ENCODE data around the gene ENTHD1. TPM values are rescaled to one million over a fixed set of nuclear protein-coding genes. Genes with fewer than 3 reads are reported as not detected.

The ENTHD1 gene
- total RNA-seq, 1 donor = not detected

- DNase-seq (ENCODE audit: low read depth in 2 of 3, low spot score in 2 of 3) = no peak
Observed at GRCh38 chr22:39718921-39719475, 174.6 kb downstream of the ENTHD1 start.

DNA sequence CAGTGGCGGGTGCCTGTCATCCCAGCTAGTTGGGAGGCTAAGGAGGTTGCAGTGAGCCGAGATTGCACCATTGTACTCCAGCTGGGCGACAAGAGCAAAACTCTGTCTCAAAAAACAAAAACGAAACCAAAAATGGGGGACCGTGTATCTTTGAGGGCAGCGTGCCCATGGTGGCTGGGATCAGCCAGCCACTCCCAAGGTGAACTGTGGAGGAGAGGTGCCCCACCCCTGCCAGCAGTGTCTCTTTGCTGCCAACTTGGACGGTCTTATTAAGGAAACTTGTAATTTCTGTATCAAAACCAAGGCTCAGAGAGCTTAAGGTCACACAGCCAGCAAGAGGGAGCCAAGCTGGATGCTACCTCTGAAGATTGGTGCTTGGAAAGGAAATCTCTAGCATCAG is 175.4 kb downstream of the ENTHD1 start:
- no peak for DNase-seq (ENCODE audit: low read depth in 2 of 3, low spot score in 2 of 3)

DNA sequence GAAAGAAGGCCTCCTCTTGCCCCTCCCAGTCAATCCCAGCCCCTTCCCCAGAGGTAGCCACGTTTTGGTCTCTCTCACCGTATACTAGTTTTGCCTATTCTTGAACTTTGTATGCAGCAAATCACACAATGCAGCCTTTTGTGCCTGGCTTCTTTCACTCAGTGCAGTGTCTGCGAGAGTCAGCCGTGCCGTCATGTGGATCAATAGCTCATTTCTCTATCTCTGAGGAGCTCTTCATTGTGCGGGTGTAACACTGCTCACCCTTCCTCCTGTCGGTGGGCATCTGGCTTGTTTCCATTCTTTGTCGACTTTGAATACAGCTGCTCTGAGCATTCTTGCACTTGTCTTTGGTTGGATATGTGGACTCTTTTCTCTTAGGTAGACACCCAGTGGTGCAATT is 176.5 kb downstream of the ENTHD1 start:
- no peak for DNase-seq (ENCODE audit: low read depth in 2 of 3, low spot score in 2 of 3)

DNA sequence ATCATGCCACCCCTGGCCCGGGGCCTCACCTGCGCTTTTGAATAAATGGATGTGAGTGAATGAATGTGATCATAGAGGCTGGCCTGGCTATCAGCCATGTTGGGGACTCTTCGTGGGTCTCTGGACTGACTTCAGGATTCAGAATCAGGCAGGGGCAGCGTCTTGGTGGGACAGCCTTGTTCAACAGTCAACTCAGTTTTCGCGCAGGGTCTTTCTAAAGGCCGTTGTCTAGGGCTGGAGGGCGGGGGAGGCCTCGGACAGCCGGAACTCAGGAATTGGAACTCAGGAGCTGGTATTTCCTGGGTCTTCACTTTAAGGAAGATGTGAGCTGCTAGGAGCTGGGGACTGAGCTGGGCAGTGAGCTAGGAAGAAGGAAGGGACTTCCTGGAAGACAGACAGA is 177.0 kb downstream of the ENTHD1 start:
- DNase-seq (ENCODE audit: low read depth in 2 of 3, low spot score in 2 of 3) = no peak

DNA sequence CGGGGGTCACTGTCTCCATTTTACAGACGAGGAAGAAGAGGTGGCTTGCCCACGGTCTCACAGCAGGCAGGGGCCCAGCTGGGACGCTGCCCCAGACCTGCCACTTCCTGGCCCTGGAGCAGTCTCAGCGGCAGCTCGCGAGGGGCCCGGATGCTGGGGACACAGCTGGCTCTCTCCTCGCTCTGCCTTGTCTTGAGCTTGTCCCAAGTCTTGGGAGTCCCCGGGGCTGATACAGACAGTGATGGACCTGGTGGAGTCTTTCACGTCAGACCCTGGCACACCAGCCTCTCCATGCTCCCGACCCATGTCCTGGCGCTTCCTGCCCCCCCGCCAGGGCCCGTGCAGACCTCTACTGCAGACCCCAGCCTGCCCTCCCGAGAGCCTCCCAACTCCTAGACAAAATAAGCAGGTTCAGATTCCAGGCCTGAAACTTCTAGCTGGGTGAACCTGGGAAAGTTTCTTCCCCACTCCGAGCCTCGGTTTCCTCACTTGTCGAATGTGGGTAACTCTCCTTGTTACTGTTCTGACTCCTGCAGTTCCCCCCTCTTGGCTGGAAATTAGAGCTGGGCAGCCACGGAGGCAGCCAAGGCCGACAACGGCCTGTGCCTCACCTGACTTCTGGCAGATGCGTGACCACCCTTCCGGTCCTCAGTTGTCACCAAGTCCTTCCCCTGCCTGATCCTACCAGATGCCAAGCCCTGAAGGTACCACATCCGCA is 177.6 kb downstream of the ENTHD1 start:
- no peak for DNase-seq (ENCODE audit: low read depth in 2 of 3, low spot score in 2 of 3)

DNA sequence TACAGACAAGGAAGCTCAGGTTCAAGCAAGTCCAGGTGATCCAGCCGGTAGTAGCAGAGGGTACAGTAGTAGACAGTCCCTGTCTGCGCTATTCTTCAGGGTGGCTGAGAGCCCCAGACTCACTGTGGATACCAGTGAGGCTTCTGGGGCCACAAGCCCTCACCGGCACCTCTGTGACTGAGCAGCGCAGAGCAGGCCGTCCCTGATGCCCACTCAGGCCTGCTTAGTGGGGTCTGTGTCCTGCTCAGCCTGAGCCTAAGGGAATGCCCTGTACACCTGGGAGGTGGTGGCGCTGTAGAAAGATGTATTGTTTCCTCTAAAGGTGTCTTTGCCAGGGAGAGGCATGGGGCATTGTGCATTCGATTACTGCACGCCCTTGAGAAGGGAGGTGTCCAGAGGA is 179.2 kb downstream of the ENTHD1 start:
- DNase-seq (ENCODE audit: low read depth in 2 of 3, low spot score in 2 of 3) = no peak

DNA sequence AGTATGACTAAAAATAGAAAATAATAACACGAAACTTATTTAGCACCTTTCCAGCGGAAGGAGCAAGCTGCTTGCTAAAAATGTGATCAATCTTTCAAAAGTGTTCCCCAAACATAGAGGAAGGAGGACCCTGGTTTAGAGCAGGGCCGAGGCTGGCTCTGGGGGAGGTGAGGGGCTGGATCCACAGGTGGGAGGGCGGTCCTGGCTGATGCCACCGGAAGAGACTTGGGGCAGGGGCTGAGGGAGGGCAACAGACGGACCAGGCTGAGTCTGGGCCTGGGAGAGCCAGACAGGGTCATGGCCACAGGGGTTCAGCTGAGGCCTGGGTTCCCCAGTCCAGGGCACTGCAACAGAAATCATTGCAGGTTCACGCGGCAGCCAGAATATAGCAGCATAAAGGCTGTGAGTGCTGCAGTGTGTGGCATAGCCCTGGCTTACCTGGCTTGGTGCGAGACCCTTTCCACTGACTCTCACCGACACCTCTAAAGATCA is 179.7 kb downstream of the ENTHD1 start:
- DNase-seq (ENCODE audit: low read depth in 2 of 3, low spot score in 2 of 3) = no peak

GRCh38 chr22:39712751-39713525 is 180.6 kb downstream of the ENTHD1 start:
- no peak for DNase-seq (ENCODE audit: low read depth in 2 of 3, low spot score in 2 of 3)

GRCh38 chr22:39712081-39712480 is 181.5 kb downstream of the ENTHD1 start:
- no peak for DNase-seq (ENCODE audit: low read depth in 2 of 3, low spot score in 2 of 3)

- no peak for DNase-seq (ENCODE audit: low read depth in 2 of 3, low spot score in 2 of 3)
Observed at GRCh38 chr22:39710380-39711150, 183.0 kb downstream of the ENTHD1 start.

DNA sequence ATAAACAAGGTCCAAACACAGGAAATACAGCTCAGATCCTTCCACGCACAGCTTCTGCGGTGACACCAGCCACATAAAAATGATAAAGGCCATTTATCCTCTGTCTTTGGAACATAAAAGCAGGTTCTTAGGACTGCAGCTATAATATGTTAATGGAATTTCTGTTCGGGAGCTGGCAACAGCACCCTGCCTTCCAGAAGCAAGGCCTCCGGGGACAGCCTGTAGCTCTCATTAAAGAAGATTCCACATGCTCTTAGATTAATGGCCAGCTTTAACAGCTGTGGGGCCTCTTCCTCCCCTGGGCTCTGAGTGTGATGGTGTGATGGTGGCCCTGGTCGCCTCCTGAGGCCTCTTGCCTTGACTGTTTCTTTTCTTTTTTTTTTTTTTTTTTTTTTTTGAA is 185.7 kb downstream of the ENTHD1 start:
- no peak for DNase-seq (ENCODE audit: low read depth in 2 of 3, low spot score in 2 of 3)

DNA sequence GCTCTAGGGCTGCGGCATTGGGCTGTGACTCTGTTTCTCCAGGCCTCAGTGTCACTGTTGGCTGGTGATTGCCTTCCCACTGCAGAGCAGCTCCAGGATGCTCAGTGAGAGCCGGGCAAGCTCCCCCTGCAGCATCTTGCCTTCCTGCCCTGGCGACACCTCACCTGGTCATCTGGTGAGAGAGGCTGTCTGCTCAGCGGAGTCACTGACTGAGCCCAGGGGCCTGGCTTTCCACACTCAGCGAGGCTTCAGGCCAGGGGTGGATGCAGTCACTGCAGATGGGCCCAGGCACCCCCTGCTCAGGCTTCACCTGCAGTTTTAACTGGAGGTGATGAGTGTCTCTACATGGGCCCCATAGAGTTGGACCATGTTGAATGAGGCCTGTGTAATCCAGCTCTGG is 186.2 kb downstream of the ENTHD1 start:
- no peak for DNase-seq (ENCODE audit: low read depth in 2 of 3, low spot score in 2 of 3)

GRCh38 chr22:39706376-39707140 is 187.0 kb downstream of the ENTHD1 start:
- no peak for DNase-seq (ENCODE audit: low read depth in 2 of 3, low spot score in 2 of 3)

DNA sequence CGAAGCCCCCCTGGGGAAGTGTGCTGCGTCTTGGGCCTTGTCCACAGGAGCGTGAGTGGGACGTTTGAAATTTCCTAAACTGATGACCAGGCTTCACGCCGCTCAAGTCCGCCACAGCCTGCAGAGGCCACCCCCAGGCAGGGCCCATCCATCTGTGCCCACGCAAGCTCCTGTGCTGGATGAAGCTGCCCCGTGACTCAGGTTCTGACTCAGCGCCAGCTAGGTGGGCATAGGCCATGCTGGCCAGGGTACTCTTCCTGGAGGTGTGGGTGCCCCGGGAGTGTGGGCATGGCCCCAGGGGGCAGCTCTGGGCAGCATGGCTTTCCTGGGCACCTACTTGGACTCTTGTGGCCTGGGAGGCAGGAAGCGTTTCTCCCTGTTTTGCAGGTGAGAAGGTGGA is 188.2 kb downstream of the ENTHD1 start:
- DNase-seq (ENCODE audit: low read depth in 2 of 3, low spot score in 2 of 3) = no peak

- DNase-seq (ENCODE audit: low read depth in 2 of 3, low spot score in 2 of 3) = no peak
Observed at GRCh38 chr22:39703928-39704639, 189.5 kb downstream of the ENTHD1 start.

DNA sequence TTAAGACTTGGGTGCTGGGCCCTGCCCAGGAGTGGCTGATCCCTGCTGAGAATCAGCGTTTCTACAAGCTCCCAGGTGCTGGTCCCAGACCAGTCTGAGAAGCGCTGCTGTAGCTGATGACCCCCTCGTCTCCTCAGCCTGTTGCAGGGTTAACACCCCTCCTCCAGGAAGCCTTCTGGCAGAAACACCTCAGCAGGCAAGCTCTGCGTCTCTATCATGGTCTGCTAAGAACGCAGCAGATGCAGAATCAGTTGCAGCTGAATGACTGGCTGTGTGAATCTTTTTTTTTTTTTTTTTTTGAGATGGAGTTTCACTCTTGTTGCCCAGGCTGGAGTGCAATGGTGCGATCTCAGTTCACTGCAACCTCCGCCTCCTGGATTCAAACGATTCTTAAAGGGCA is 190.5 kb downstream of the ENTHD1 start:
- DNase-seq (ENCODE audit: low read depth in 2 of 3, low spot score in 2 of 3) = no peak

DNA sequence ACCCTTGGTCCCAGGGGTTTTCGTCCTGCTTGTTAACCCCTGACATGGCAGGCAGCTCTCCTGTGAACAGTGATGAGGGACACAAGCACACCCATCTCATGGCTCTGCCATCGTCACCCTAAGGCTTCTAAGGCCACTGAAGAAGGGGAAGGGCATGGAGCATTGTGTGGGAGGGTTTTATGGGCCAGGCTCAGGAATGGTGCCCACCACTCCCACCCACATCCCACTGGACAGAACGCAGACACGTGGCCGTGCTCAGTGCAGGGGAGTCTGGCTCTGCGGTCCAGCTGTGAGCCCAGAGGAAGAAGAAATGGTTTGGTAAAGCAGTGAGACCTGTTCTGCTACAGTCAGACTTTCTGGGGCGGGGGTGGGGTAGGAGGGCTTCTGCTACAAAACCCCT is 193.0 kb downstream of the ENTHD1 start:
- no peak for DNase-seq (ENCODE audit: low read depth in 2 of 3, low spot score in 2 of 3)

- DNase-seq (ENCODE audit: low read depth in 2 of 3, low spot score in 2 of 3) = no peak
Observed at GRCh38 chr22:39699631-39700360, 193.8 kb downstream of the ENTHD1 start.

- DNase-seq (ENCODE audit: low read depth in 2 of 3, low spot score in 2 of 3) = no peak
Observed at GRCh38 chr22:39697790-39698430, 195.7 kb downstream of the ENTHD1 start.

Data from hematopoietic multipotent progenitor cell (in vitro differentiated cells).